GM23338 (cell line): Measurements from ENCODE around the gene WIPI1.

Source experiments
- CREB1 ChIP-seq: fragments of 250-450 bp; sonication (Bioruptor Pico); IDR thresholded peaks from 2 replicates; pipeline ENCODE4 v1.5.0; 2020; ENCODE audit warnings: low read depth, mild to moderate bottlenecking, moderate library complexity
- EZH2 ChIP-seq: fragments of 200-600 bp; sonication (generic); IDR thresholded peaks from one replicate; pipeline ENCODE4 v1.8.0; 2017; ENCODE audit warnings: antibody characterized with exemption, mild to moderate bottlenecking, low read depth; ENCODE audit not compliant: unreplicated experiment
- EZH2phosphoT487 ChIP-seq: fragments of 200-600 bp; sonication (generic); IDR thresholded peaks from one replicate; pipeline ENCODE4 v1.8.1; 2018; ENCODE audit warnings: antibody characterized with exemption; ENCODE audit not compliant: unreplicated experiment
- JUNB ChIP-seq: IDR thresholded peaks from one replicate; pipeline ENCODE4 v1.6.1; 2016; ENCODE audit warnings: antibody characterized with exemption; ENCODE audit not compliant: unreplicated experiment
- NANOG ChIP-seq: IDR thresholded peaks from 2 replicates; pipeline ENCODE4 v1.6.1; 2016; ENCODE audit warnings: antibody characterized with exemption, borderline replicate concordance
- POLR2AphosphoS5 ChIP-seq: IDR thresholded peaks from 2 replicates; pipeline ENCODE4 v1.6.1; 2016; ENCODE audit warnings: antibody characterized with exemption, low read depth
- STAT1 ChIP-seq: IDR thresholded peaks from one replicate; pipeline ENCODE4 v1.6.1; 2016; ENCODE audit warnings: antibody characterized with exemption; ENCODE audit not compliant: unreplicated experiment
- ZNF114 ChIP-seq: fragments of 250-450 bp; sonication (Bioruptor Pico); IDR thresholded peaks from 2 replicates; pipeline ENCODE4 v1.5.0; 2020; ENCODE audit warnings: mild to moderate bottlenecking, moderate library complexity
- ZNF331 ChIP-seq: fragments of 250-450 bp; sonication (Bioruptor Pico); IDR thresholded peaks from 2 replicates; pipeline ENCODE4 v1.5.0; 2020; ENCODE audit warnings: low read depth, mild to moderate bottlenecking, moderate library complexity
- TF ChIP-seq, protein P1 (sequence below), 2 experiments: fragments of 200-600 bp in 1 of 2; sonication (generic) in 1 of 2; conservative IDR thresholded peaks; 2 replicates each; pipeline versions ENCODE4 v1.5.1 to v1.6.1; 2016 to 2017; ENCODE audit warnings: antibody characterized with exemption in 2 of 2, low read depth in 2 of 2, mild to moderate bottlenecking in 2 of 2, moderate library complexity in 1 of 2
- TF ChIP-seq, protein P2 (sequence below): IDR thresholded peaks from one replicate; pipeline ENCODE4 v1.6.1; 2018; ENCODE audit warnings: antibody characterized with exemption; ENCODE audit not compliant: unreplicated experiment
- TF ChIP-seq, protein P3 (sequence below): IDR thresholded peaks from 2 replicates; pipeline ENCODE4 v1.6.1; 2016; ENCODE audit warnings: antibody characterized with exemption
- TF ChIP-seq, protein P4 (sequence below): fragments of 250-450 bp; sonication (Bioruptor Pico); IDR thresholded peaks from 2 replicates; pipeline ENCODE4 v1.5.0; 2020; ENCODE audit warnings: mild to moderate bottlenecking, moderate library complexity

DNA sequence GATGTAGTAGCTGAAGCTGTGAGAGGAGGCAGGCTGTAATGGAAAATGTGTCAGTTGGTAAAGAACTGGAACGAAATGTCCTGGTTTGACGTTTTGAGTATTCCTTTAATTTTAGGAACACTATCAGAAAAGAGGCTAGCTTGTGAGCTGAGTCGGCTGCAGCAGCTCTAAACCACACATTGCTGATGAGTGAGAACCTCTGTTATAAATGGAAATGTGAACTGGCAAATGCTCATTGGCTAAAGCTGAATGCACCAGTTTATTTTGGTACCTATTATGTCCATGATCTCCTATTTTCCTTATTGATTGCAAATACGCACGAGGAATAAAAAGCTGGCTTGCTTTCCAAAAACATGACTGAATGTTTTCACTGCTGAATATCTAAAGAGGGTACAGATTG lies 11.0 kb upstream of the WIPI1 start:
- TF ChIP-seq, protein P1, sequence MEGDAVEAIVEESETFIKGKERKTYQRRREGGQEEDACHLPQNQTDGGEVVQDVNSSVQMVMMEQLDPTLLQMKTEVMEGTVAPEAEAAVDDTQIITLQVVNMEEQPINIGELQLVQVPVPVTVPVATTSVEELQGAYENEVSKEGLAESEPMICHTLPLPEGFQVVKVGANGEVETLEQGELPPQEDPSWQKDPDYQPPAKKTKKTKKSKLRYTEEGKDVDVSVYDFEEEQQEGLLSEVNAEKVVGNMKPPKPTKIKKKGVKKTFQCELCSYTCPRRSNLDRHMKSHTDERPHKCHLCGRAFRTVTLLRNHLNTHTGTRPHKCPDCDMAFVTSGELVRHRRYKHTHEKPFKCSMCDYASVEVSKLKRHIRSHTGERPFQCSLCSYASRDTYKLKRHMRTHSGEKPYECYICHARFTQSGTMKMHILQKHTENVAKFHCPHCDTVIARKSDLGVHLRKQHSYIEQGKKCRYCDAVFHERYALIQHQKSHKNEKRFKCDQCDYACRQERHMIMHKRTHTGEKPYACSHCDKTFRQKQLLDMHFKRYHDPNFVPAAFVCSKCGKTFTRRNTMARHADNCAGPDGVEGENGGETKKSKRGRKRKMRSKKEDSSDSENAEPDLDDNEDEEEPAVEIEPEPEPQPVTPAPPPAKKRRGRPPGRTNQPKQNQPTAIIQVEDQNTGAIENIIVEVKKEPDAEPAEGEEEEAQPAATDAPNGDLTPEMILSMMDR (conservative IDR thresholded peaks at IDR 0.05; ENCODE audit: low read depth in 2 of 2) = no peak
- TF ChIP-seq, protein P2, sequence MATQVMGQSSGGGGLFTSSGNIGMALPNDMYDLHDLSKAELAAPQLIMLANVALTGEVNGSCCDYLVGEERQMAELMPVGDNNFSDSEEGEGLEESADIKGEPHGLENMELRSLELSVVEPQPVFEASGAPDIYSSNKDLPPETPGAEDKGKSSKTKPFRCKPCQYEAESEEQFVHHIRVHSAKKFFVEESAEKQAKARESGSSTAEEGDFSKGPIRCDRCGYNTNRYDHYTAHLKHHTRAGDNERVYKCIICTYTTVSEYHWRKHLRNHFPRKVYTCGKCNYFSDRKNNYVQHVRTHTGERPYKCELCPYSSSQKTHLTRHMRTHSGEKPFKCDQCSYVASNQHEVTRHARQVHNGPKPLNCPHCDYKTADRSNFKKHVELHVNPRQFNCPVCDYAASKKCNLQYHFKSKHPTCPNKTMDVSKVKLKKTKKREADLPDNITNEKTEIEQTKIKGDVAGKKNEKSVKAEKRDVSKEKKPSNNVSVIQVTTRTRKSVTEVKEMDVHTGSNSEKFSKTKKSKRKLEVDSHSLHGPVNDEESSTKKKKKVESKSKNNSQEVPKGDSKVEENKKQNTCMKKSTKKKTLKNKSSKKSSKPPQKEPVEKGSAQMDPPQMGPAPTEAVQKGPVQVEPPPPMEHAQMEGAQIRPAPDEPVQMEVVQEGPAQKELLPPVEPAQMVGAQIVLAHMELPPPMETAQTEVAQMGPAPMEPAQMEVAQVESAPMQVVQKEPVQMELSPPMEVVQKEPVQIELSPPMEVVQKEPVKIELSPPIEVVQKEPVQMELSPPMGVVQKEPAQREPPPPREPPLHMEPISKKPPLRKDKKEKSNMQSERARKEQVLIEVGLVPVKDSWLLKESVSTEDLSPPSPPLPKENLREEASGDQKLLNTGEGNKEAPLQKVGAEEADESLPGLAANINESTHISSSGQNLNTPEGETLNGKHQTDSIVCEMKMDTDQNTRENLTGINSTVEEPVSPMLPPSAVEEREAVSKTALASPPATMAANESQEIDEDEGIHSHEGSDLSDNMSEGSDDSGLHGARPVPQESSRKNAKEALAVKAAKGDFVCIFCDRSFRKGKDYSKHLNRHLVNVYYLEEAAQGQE = no peak
- no peak for TF ChIP-seq EZH2
- no peak for TF ChIP-seq POLR2AphosphoS5
- TF ChIP-seq, protein P3, sequence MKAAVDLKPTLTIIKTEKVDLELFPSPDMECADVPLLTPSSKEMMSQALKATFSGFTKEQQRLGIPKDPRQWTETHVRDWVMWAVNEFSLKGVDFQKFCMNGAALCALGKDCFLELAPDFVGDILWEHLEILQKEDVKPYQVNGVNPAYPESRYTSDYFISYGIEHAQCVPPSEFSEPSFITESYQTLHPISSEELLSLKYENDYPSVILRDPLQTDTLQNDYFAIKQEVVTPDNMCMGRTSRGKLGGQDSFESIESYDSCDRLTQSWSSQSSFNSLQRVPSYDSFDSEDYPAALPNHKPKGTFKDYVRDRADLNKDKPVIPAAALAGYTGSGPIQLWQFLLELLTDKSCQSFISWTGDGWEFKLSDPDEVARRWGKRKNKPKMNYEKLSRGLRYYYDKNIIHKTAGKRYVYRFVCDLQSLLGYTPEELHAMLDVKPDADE = no peak
- no peak for TF ChIP-seq CREB1 (CRISPR knock-in tag)
- TF ChIP-seq EZH2phosphoT487 = no peak
- no peak for TF ChIP-seq JUNB
- no peak for TF ChIP-seq NANOG
- TF ChIP-seq ZNF331 (CRISPR knock-in tag) = no peak
- TF ChIP-seq ZNF114 (CRISPR knock-in tag) = no peak
- TF ChIP-seq STAT1 = no peak
- TF ChIP-seq, protein P4, sequence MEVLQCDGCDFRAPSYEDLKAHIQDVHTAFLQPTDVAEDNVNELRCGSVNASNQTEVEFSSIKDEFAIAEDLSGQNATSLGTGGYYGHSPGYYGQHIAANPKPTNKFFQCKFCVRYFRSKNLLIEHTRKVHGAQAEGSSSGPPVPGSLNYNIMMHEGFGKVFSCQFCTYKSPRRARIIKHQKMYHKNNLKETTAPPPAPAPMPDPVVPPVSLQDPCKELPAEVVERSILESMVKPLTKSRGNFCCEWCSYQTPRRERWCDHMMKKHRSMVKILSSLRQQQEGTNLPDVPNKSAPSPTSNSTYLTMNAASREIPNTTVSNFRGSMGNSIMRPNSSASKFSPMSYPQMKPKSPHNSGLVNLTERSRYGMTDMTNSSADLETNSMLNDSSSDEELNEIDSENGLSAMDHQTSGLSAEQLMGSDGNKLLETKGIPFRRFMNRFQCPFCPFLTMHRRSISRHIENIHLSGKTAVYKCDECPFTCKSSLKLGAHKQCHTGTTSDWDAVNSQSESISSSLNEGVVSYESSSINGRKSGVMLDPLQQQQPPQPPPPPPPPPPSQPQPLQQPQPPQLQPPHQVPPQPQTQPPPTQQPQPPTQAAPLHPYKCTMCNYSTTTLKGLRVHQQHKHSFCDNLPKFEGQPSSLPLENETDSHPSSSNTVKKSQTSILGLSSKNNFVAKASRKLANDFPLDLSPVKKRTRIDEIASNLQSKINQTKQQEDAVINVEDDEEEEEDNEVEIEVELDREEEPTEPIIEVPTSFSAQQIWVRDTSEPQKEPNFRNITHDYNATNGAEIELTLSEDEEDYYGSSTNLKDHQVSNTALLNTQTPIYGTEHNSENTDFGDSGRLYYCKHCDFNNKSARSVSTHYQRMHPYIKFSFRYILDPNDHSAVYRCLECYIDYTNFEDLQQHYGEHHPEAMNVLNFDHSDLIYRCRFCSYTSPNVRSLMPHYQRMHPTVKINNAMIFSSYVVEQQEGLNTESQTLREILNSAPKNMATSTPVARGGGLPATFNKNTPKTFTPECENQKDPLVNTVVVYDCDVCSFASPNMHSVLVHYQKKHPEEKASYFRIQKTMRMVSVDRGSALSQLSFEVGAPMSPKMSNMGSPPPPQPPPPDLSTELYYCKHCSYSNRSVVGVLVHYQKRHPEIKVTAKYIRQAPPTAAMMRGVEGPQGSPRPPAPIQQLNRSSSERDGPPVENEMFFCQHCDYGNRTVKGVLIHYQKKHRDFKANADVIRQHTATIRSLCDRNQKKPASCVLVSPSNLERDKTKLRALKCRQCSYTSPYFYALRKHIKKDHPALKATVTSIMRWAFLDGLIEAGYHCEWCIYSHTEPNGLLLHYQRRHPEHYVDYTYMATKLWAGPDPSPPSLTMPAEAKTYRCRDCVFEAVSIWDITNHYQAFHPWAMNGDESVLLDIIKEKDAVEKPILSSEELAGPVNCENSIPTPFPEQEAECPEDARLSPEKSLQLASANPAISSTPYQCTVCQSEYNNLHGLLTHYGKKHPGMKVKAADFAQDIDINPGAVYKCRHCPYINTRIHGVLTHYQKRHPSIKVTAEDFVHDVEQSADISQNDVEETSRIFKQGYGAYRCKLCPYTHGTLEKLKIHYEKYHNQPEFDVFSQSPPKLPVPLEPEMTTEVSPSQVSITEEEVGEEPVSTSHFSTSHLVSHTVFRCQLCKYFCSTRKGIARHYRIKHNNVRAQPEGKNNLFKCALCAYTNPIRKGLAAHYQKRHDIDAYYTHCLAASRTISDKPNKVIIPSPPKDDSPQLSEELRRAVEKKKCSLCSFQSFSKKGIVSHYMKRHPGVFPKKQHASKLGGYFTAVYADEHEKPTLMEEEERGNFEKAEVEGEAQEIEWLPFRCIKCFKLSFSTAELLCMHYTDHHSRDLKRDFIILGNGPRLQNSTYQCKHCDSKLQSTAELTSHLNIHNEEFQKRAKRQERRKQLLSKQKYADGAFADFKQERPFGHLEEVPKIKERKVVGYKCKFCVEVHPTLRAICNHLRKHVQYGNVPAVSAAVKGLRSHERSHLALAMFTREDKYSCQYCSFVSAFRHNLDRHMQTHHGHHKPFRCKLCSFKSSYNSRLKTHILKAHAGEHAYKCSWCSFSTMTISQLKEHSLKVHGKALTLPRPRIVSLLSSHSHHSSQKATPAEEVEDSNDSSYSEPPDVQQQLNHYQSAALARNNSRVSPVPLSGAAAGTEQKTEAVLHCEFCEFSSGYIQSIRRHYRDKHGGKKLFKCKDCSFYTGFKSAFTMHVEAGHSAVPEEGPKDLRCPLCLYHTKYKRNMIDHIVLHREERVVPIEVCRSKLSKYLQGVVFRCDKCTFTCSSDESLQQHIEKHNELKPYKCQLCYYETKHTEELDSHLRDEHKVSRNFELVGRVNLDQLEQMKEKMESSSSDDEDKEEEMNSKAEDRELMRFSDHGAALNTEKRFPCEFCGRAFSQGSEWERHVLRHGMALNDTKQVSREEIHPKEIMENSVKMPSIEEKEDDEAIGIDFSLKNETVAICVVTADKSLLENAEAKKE (CRISPR knock-in tag) = no peak
